GM12873 (cell line): ENCODE data around the gene EFNB3.

ENCODE experiments used
- TF ChIP-seq, protein P1 (sequence below): IDR thresholded peaks from 2 replicates; pipeline ENCODE4 v1.5.1; 2012; ENCODE audit warnings: low read depth, mild to moderate bottlenecking, moderate library complexity, low read length, control low read depth; ENCODE audit not compliant: insufficient read depth; ENCODE audit errors: missing control alignments

The EFNB3 gene

DNA sequence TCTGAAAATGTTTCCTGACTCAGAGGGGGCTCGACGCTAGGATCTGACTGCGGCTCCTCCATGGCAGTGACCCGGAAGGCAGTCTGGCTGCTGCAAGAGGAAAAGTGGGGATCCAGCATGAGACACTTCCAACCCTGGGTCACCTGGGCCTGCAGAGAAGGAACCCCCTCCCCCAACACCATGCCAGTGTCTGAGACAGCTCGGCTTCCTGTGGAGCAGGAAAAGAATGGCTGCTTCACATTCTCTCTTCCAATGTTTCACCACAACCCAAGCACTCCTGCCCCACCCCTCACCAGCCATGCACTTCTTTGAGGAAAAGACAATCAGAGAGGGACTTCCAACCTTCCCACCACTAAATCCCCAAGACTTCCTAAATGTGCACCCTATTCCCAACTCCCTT is 28.5 kb upstream of the EFNB3 start:
- TF ChIP-seq, protein P1, sequence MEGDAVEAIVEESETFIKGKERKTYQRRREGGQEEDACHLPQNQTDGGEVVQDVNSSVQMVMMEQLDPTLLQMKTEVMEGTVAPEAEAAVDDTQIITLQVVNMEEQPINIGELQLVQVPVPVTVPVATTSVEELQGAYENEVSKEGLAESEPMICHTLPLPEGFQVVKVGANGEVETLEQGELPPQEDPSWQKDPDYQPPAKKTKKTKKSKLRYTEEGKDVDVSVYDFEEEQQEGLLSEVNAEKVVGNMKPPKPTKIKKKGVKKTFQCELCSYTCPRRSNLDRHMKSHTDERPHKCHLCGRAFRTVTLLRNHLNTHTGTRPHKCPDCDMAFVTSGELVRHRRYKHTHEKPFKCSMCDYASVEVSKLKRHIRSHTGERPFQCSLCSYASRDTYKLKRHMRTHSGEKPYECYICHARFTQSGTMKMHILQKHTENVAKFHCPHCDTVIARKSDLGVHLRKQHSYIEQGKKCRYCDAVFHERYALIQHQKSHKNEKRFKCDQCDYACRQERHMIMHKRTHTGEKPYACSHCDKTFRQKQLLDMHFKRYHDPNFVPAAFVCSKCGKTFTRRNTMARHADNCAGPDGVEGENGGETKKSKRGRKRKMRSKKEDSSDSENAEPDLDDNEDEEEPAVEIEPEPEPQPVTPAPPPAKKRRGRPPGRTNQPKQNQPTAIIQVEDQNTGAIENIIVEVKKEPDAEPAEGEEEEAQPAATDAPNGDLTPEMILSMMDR, result no peak

DNA sequence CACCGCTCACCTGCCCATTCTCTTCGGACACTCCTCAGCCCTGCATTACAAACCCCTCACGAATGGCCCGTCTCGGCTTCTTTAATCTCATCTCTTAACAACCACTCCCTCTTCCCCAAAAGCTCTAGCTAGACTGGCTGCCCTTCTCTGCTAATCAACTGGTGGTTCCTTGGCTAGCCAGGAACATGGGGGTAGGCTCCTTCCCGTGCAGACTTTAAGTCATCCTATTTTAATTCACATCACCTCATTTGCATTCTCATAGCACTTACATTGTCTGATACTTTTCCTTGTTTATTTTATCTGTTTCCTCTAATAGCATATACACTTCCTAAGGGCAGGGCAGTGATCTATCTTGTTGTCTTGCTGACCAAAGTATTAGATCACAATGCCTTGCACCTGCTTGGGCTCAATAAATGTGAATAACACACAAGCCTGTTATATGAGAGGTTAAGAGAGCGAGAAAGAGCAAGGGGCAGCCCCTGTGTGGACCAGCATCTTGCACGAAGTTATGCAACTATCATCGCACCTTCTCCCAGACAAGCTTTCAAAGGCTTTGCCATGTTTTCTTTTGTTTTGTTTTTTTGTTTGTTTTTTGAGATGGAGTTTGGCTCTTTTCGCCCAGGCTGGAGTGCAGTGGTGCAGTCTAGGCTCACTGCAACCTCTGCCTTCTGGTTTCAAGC is 27.5 kb upstream of the EFNB3 start:
- TF ChIP-seq, protein P1, result no peak

DNA sequence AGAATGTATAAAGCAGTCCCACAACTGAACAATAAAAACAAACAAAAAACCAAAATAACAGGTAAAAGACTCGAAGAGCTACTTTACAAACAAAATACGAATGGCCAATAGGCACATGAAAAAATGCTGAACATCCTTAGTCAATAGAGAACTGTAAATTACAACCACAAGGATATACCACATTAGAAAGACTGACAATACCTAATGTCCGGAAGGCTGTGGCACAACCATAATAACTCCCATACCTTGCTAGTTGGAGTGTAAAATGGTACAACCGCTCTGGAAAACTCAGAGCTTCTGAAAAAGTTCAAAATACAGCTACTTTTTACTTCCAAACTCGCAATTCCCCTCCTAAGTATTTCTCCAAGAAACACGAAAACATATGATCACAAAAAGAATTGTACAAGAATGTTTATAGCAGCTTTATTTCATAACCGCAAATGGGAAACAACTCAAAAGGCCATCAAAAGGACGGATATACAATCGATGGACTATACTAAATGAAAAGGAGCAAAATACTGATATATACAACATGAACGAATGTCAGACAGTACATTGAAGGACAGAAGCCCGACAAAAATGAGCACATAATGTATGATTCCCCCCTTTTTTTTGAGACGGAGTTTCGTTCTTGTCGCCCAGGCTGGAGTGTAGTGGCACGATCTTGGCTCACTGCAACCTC is 20.0 kb upstream of the EFNB3 start:
- TF ChIP-seq, protein P1, result no peak

DNA sequence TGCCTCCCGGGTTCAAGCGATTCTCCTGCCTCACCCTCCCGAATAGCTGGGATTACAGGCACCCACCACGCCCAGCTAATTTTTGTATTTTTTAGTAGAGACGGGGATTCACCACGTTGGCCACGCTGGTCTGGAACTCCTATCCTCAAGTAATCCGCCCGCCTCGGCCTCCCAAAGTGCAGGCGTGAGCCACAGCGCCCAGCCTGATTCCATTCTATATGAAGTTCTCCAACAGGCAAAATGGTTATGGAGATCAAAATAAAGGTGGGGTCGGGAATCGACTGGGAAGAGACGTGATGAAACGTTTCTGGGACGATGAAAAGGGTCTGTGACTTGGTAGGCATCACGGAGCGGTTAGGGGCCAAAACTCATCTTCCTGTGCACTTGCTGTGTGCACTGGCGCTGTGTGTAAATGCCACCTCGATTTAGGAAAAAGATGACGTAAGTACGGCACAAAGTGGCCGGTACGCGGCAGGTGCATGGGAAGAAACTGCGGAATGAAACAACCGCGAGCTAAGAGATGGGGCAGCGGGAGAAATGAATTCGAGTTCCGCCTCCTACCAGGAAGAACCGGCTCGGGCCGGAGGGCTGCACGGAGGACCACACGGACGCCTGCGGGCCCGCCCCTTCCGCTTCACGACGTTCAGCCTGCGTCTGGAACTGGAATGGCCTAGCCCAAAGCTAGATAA is 19.3 kb upstream of the EFNB3 start:
- TF ChIP-seq, protein P1, result no peak

DNA sequence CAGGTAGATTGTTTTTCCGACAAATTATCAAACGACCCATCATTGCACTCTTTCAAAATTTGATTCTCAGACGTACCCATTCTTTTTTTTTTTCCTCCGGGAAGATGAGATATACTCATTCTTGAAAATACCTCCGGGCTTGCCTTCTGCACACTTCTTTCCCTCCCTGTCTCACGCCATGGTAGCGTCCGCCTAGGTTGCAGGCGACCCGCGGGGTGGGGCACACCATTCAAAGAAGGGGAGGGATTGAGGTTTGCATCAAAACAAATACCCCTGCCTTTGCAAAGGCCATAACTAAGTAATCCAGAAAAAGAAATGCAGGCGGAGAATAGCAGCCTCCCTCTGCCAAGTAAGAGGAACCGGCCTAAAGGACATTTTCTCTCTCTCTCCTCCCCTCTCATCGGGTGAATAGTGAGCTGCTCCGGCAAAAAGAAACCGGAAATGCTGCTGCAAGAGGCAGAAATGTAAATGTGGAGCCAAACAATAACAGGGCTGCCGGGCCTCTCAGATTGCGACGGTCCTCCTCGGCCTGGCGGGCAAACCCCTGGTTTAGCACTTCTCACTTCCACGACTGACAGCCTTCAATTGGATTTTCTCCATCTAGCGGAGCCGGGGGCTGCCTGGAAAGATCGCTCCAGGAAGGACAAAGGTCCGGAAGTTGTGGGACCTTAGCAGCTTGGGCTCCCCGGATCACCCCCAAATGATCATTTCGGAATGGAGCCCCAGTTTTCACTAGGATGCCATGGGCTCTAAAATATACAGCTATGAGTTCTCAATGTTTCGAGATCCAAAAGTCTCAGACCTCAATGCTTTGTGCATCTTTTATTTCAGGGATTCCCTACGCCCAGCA is 18.6 kb upstream of the EFNB3 start:
- TF ChIP-seq, protein P1, result no peak

DNA sequence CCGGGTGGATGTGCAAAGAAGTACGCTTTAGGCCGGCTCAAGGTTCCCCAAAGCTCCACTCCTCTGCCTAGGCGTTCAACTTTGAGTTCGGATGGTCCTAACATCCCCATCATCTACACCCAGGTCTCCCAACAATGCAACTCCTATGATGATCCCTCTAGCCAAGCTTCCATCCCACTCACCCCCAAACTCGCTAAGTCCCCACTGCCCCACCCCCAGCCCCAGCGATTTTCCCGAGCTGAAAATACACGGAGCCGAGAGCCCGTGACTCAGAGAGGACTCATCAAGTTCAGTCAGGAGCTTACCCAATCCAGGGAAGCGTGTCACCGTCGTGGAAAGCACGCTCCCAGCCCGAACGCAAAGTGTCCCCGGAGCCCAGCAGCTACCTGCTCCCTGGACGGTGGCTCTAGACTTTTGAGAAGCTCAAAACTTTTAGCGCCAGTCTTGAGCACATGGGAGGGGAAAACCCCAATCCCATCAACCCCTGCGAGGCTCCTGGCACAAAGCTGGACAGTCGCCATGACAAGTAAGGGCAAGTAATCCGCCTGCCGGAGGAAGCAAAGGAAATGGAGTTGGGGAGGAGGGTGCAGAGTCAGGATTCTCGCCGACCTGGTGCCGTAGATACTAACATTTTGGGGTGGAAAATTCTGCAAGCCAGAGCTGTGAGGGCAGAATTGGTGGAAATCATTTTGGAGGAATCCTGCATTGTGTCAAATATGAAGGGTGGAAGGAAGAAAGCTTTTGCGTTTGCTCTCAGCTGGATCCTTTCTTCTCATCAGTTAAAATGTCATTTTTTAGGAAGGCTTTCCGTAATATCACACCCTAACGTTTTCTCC is 17.7 kb upstream of the EFNB3 start, which contains the start of gene TP53:
Gene TP53, minus strand, starts transcription at position 419 of the 836 bp plus-strand sequence. CDS start 10,896 bp downstream, outside the sequence.
- TF ChIP-seq, protein P1, result peak; percentile 14
